ENCODE results near the gene FOXJ2. TPM values are rescaled to one million over a fixed set of nuclear protein-coding genes. Genes with fewer than 3 reads are reported as not detected.
A peak's percentile ranks its signal among the peaks of the same experiment; 100 is the strongest.
"Not testable (repeated sequence)": the region's sequence is repeated elsewhere in the genome, so short reads cannot be mapped to it uniquely, and the experiment has no call there.

Gene FOXJ2
- total and polyA plus RNA-seq, 2 experiments from 2014 or later: 10.0 to 19.0 TPM

DNA sequence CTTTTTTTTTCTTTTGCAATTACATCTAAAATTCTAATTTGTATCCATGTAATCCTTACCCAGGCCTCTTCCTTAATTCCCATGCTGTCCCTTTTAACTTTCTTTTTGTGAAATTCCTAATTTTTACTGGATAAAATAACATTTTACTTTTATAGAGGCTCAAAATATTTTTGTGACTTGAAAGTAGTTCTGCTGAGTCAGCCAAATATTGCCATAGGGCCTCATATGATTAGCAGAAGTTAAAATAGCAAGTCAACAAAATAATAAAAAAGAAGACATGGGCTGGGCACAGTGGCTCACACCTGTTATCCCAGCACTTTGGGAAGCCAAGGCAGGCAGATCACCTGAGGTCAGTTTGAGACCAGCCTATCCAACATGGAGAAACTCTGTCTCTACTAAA is 31.6 kb downstream of the FOXJ2 start:
- H3K9me2 ChIP-seq (replicated peaks; ENCODE audit: insufficient read depth): no peaks in the 10 kb centered on the region
- H3K4me3 ChIP-seq: no peak overlapping the region
- H3K27ac ChIP-seq: no peak overlapping the region
- no peak overlapping the region for H2AFZ ChIP-seq
- no peaks in the 10 kb centered on the region for H3K27me3 ChIP-seq
- no peaks in the 10 kb centered on the region for H3K36me3 ChIP-seq (replicated peaks; ENCODE audit: insufficient read depth, low read depth)
- H3K4me2 ChIP-seq: no peak overlapping the region
- no peak for DNase-seq (ENCODE audit: low spot score)
- H3K79me2 ChIP-seq: no peaks in the 10 kb centered on the region
- H3K9me3 ChIP-seq (ENCODE audit: low read depth): no peaks in the 10 kb centered on the region
- no peak for TF ChIP-seq EZH2 (IDR thresholded peaks at IDR 0.05; ENCODE audit: borderline replicate concordance)
- TF ChIP-seq, protein P1, sequence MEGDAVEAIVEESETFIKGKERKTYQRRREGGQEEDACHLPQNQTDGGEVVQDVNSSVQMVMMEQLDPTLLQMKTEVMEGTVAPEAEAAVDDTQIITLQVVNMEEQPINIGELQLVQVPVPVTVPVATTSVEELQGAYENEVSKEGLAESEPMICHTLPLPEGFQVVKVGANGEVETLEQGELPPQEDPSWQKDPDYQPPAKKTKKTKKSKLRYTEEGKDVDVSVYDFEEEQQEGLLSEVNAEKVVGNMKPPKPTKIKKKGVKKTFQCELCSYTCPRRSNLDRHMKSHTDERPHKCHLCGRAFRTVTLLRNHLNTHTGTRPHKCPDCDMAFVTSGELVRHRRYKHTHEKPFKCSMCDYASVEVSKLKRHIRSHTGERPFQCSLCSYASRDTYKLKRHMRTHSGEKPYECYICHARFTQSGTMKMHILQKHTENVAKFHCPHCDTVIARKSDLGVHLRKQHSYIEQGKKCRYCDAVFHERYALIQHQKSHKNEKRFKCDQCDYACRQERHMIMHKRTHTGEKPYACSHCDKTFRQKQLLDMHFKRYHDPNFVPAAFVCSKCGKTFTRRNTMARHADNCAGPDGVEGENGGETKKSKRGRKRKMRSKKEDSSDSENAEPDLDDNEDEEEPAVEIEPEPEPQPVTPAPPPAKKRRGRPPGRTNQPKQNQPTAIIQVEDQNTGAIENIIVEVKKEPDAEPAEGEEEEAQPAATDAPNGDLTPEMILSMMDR (IDR thresholded peaks at IDR 0.05; ENCODE audit: poor library complexity): no peak
- H3K4me1 ChIP-seq (ENCODE audit: insufficient read depth): no peaks in the 10 kb centered on the region
- no peaks in the 10 kb centered on the region for H4K20me1 ChIP-seq (ENCODE audit: insufficient read depth, poor library complexity, severe bottlenecking)

DNA sequence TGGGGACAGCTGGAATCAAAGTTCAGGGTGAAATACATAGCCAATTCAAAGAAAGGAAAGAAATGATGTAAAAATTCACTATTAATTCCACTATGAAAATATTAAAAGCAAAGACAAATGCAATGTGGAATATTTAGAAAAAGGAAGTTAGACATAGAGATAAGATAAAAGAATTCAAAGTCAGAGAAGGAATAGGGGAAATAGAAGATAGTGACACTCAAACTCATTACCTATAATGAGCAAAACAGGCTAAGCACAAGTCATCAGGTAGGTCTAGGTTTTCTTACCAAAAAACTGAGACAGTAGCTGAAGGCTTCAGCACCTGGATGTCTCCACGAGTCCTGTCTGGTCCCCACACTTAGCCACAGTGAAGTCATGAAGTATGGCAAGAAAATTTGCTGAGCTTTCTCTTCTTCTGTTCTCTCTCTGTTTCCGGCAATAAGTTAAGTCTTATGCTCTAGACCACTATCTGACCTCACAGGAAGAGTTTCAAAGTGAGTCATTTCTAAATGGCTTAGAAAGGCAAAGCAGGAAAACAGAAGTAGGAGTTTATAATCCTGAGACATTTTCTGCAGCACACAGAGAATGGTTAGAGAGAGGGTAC is 33.6 kb downstream of the FOXJ2 start, which contains the start of gene C3AR1:
C3AR1 (minus strand) TSS at position 369 of the 604 bp plus-strand sequence. CDS start 6,174 bp downstream, outside the sequence.
- H3K4me1 ChIP-seq (ENCODE audit: insufficient read depth): no peaks in the 10 kb centered on the region
- TF ChIP-seq EZH2 (IDR thresholded peaks at IDR 0.05; ENCODE audit: borderline replicate concordance): no peak
- TF ChIP-seq, protein P1 (IDR thresholded peaks at IDR 0.05; ENCODE audit: poor library complexity): no peak
- TF ChIP-seq EZH2phosphoT487 (IDR thresholded peaks at IDR 0.05; ENCODE audit: low read depth, severe bottlenecking, unreplicated experiment): no peak
- peak within 1 kb of the TSS; percentile 32 for H3K27ac ChIP-seq
- no peaks in the 10 kb centered on the region for H4K20me1 ChIP-seq (ENCODE audit: insufficient read depth, poor library complexity, severe bottlenecking)
- no peaks in the 10 kb centered on the region for H3K27me3 ChIP-seq
- H3K4me3 ChIP-seq: no peak within 1 kb of the TSS
- H3K9me3 ChIP-seq (ENCODE audit: low read depth): no peaks in the 10 kb centered on the region
- DNase-seq (ENCODE audit: low spot score): peak; percentile 28
- 44% methylated on average over 2 of the region's 2 CpGs for WGBS (ENCODE audit: low lambda C conversion rate, missing lambda C conversion rate)
- H3K4me2 ChIP-seq: no peak within 1 kb of the TSS
- H3K79me2 ChIP-seq: no peaks in the 10 kb centered on the region
- no peaks in the 10 kb centered on the region for H3K36me3 ChIP-seq (replicated peaks; ENCODE audit: insufficient read depth, low read depth)
- H3K9me2 ChIP-seq (replicated peaks; ENCODE audit: insufficient read depth): no peaks in the 10 kb centered on the region
- H2AFZ ChIP-seq: no peak within 1 kb of the TSS

DNA sequence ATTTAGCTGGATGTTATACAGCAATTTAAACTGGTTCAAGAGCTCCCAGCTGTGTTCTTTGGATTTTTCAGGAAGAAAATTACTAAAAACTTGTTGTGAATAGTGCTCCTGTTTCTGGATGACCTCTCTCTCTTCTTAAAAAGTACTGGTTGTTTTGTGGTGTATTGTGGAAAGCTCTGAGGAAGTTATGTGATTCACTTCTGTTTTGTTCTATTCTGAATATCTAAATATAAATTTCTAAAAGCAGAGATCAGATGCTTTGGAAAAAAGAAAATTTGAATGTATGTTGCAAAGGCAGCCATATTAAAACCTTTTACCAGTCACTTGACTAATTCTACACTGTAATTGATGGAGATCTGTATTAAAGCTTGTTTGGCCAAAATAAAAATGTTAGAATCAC is 37.1 kb downstream of the FOXJ2 start:
- DNase-seq (ENCODE audit: low spot score): no peak
- Histone ChIP-seq H3K79me2 (no peaks in the 10 kb centered on the region), H3K27ac (no peak overlapping the region), H3K4me1 (ENCODE audit: insufficient read depth) (no peaks in the 10 kb centered on the region), H3K27me3 (no peaks in the 10 kb centered on the region), H3K4me2 (no peak overlapping the region), H4K20me1 (ENCODE audit: insufficient read depth, poor library complexity, severe bottlenecking) (no peaks in the 10 kb centered on the region), H3K9me3 (ENCODE audit: low read depth) (no peaks in the 10 kb centered on the region), H3K9me2 (replicated peaks; ENCODE audit: insufficient read depth) (no peaks in the 10 kb centered on the region), H3K4me3 (no peak overlapping the region), H2AFZ (no peak overlapping the region), H3K36me3 (replicated peaks; ENCODE audit: insufficient read depth, low read depth) (no peaks in the 10 kb centered on the region)
- TF ChIP-seq EZH2 (IDR thresholded peaks at IDR 0.05; ENCODE audit: borderline replicate concordance): no peak
- TF ChIP-seq EZH2phosphoT487 (IDR thresholded peaks at IDR 0.05; ENCODE audit: low read depth, severe bottlenecking, unreplicated experiment): no peak
- TF ChIP-seq, protein P1 (IDR thresholded peaks at IDR 0.05; ENCODE audit: poor library complexity): no peak

DNA sequence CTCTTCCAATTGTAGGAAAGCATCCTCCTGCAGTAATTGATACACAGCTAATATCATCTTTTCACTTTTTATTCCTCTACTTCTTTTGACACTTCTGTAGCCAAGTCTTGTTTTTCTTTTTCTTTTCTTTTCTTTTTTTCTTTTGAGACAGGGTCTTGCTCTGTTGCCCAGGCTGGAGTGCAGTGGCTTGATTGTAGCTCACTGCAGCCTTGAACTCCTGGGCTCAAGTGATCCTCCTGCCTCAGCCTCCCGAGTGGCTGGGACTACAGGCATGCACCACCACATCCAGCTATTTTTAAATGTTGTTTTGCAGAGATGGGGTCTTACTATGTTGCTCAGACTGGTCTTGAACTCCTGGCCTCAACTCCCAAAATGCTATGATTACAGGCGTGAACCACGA is 39.3 kb downstream of the FOXJ2 start:
- not testable (repeated sequence) for DNase-seq (ENCODE audit: low spot score); H3K9me3 ChIP-seq (ENCODE audit: low read depth); H2AFZ ChIP-seq; H3K4me2 ChIP-seq; H3K27me3 ChIP-seq; H3K9me2 ChIP-seq (replicated peaks; ENCODE audit: insufficient read depth); H3K27ac ChIP-seq; H4K20me1 ChIP-seq (ENCODE audit: insufficient read depth, poor library complexity, severe bottlenecking); H3K4me1 ChIP-seq (ENCODE audit: insufficient read depth); H3K36me3 ChIP-seq (replicated peaks; ENCODE audit: insufficient read depth, low read depth); H3K79me2 ChIP-seq; H3K4me3 ChIP-seq
- WGBS (ENCODE audit: low lambda C conversion rate, missing lambda C conversion rate): 79% methylated on average over 3 of the region's 3 CpGs
